Adrenal gland (tissue), 5 donors: ENCODE data around the gene SCAPER.

Experiments used
- CTCF ChIP-seq, 6 experiments: fragments of 450-650 bp in 4 of 6; fragments of 200-600 bp in 2 of 6; sonication (generic) in 1 of 6; IDR thresholded peaks; 1 replicate in 5 of 6; 2 replicates in 1 of 6; pipeline versions ENCODE4 v1.5.1 to v1.8.0; 2016 to 2021; ENCODE audit warnings: antibody characterized with exemption in 6 of 6, mild to moderate bottlenecking in 2 of 6, moderate library complexity in 1 of 6
- POLR2A ChIP-seq, 2 donors: fragments of 450-650 bp; IDR thresholded peaks; one replicate each; pipeline ENCODE4 v1.6.1; 2017; ENCODE audit warnings: antibody characterized with exemption in 2 of 2, mild to moderate bottlenecking in 2 of 2, moderate library complexity in 1 of 2
- donor health status: DM: no; HTN: no; CAD: no.

- TF ChIP-seq CTCF (IDR thresholded peaks at IDR 0.05) (no peak), POLR2A (IDR thresholded peaks at IDR 0.05) (no peak)
Measured at GRCh38 chr15:76312540-76313174, 592.5 kb downstream of the SCAPER start.
